ENCODE results near the gene BANP.
"Not testable (repeated sequence)": the region's sequence is repeated elsewhere in the genome, so short reads cannot be mapped to it uniquely, and the experiment has no call there.

BANP gene

GRCh38 chr16:88094900-88095299 is 143.7 kb downstream of the BANP start:
- DNase-seq (ENCODE audit: low spot score); in situ Hi-C loops (cut with MboI; ENCODE audit: low pct_unique_long_range_greater_than_20kb, low sequenced_read_pairs, unreplicated experiment): not testable (repeated sequence)

- DNase-seq (ENCODE audit: low spot score); in situ Hi-C loops (cut with MboI; ENCODE audit: low pct_unique_long_range_greater_than_20kb, low sequenced_read_pairs, unreplicated experiment): not testable (repeated sequence)
Measured at GRCh38 chr16:88096659-88097058, 145.4 kb downstream of the BANP start.

- in situ Hi-C loops (cut with MboI; ENCODE audit: low pct_unique_long_range_greater_than_20kb, low sequenced_read_pairs, unreplicated experiment), result not testable (repeated sequence)
Measured at GRCh38 chr16:88098731-88099562, 147.7 kb downstream of the BANP start.

GRCh38 chr16:88099563-88099890 is 148.3 kb downstream of the BANP start:
- DNase-seq (ENCODE audit: low spot score), result no peak
- TF ChIP-seq CTCF (IDR thresholded peaks at IDR 0.05; ENCODE audit: extremely low read depth, insufficient read depth, missing control alignments), result no peak
- in situ Hi-C loops (cut with MboI; ENCODE audit: low pct_unique_long_range_greater_than_20kb, low sequenced_read_pairs, unreplicated experiment), result no loop called here

More at GRCh38 chr16:88098731-88099562, 147.7 kb downstream of the BANP start:
- DNase-seq (ENCODE audit: low spot score), result not testable (repeated sequence)

GRCh38 chr16:88099956-88100355 is 148.7 kb downstream of the BANP start:
- DNase-seq (ENCODE audit: low spot score); in situ Hi-C loops (cut with MboI; ENCODE audit: low pct_unique_long_range_greater_than_20kb, low sequenced_read_pairs, unreplicated experiment): not testable (repeated sequence)

- DNase-seq (ENCODE audit: low spot score); in situ Hi-C loops (cut with MboI; ENCODE audit: low pct_unique_long_range_greater_than_20kb, low sequenced_read_pairs, unreplicated experiment): not testable (repeated sequence)
Measured at GRCh38 chr16:88100801-88101622, 149.8 kb downstream of the BANP start.

GRCh38 chr16:88101623-88102105 is 150.4 kb downstream of the BANP start:
- in situ Hi-C loops (cut with MboI; ENCODE audit: low pct_unique_long_range_greater_than_20kb, low sequenced_read_pairs, unreplicated experiment); DNase-seq (ENCODE audit: low spot score): not testable (repeated sequence)

GRCh38 chr16:88102597-88102996 is 151.4 kb downstream of the BANP start:
- TF ChIP-seq CTCF (IDR thresholded peaks at IDR 0.05; ENCODE audit: extremely low read depth, insufficient read depth, missing control alignments), result no peak
- DNase-seq (ENCODE audit: low spot score), result no peak
- in situ Hi-C loops (cut with MboI; ENCODE audit: low pct_unique_long_range_greater_than_20kb, low sequenced_read_pairs, unreplicated experiment), result no loop called here

- in situ Hi-C loops (cut with MboI; ENCODE audit: low pct_unique_long_range_greater_than_20kb, low sequenced_read_pairs, unreplicated experiment), result no loop called here
- no peak for TF ChIP-seq CTCF (IDR thresholded peaks at IDR 0.05; ENCODE audit: extremely low read depth, insufficient read depth, missing control alignments)
Measured at GRCh38 chr16:88103011-88103410, 151.8 kb downstream of the BANP start.

More at GRCh38 chr16:88103011-88103410, 151.8 kb downstream of the BANP start:
- DNase-seq (ENCODE audit: low spot score), result no peak

Data from GM13977 (cell line).